Ramos (cell line): Measurements from ENCODE around the gene KCNMA1.

ENCODE experiments used
- in situ Hi-C: fragments of 300-500 bp; cut with MboI; formaldehyde crosslinking; loops from one replicate; pipeline ENCODE4 v1.14.3; 2022; ENCODE audit warnings: low sequenced_read_pairs; ENCODE audit not compliant: unreplicated experiment

Gene KCNMA1

GRCh38 chr10:76973091-76974016 is 664.3 kb downstream of the KCNMA1 start:
- in situ Hi-C loops, result no loop called here

DNA sequence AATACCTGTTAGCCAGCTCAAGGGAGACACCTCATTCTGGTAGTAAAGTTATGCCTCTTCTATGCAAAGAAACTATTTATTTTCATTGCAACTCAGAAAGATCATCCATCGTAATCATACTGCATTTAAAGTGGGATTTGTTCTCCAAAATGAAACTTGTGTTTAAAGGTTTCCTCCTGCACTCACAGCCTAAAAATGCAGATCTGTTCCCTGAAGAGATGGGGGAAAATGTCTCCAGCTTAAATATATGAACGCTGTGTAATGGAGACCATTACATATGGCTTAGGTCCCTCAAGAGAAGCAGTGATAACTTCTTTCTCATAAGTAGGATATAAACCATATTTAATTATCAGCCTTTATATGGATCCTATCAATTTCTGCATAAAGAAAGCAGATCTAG is 665.1 kb downstream of the KCNMA1 start:
- in situ Hi-C loops, result no loop called here

- in situ Hi-C loops, result no loop called here
Measured at GRCh38 chr10:76971547-76972170, 665.9 kb downstream of the KCNMA1 start.

GRCh38 chr10:76970711-76971519 is 666.7 kb downstream of the KCNMA1 start:
- in situ Hi-C loops, result no loop called here

DNA sequence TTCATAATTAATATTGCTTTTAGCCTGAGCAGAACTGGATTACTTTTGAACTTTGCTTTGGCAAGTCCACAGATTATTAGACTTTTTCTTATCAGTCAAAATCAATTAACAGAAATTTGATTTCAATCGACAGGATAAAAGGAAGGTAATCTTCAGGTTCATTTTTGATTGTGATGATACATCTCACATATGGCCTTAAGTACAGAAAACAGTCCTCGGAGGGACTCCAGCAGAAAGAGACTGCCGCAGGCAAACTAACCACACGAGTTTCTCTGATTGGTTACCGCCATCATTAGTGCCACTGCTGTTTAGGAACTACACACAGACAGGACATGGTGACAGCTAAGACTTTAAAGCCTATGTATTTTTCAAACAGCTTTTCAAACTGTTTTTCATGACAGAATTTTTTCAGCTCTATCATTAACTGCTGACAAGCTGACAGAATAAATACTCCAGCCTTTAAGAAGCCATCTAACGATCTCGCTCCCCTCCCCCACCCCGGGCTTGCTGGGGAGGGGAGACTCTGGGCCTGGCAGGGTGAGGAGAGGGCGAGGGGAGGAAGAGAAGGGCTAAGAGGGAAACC is 668.2 kb downstream of the KCNMA1 start:
- in situ Hi-C loops, result no loop called here

GRCh38 chr10:76968483-76968882 is 669.1 kb downstream of the KCNMA1 start:
- in situ Hi-C loops, result no loop called here

DNA sequence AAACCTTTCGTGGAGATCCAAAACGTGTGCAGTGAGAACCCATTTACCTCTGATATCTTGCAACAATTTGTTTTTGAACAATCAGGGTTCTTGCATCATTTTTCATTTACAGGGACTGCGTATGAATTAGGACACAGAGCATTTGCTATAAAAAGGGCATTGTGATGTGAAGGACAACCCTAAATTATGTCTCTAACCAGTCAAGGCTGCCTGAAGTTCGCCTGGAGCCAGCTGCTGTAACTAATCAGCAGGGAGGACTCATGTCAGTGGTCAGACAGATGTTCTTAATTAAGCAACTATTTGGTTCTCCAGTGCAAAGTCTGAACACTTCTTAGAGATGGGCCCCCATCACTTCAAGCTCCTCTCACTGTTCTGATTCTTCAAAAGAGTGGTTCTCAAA is 674.8 kb downstream of the KCNMA1 start:
- in situ Hi-C loops, result no loop called here

GRCh38 chr10:76961841-76962240 is 675.8 kb downstream of the KCNMA1 start:
- in situ Hi-C loops, result no loop called here

- in situ Hi-C loops, result no loop called here
Measured at GRCh38 chr10:76959111-76959510, 678.5 kb downstream of the KCNMA1 start.

GRCh38 chr10:76954838-76955237 is 682.8 kb downstream of the KCNMA1 start:
- in situ Hi-C loops, result no loop called here

DNA sequence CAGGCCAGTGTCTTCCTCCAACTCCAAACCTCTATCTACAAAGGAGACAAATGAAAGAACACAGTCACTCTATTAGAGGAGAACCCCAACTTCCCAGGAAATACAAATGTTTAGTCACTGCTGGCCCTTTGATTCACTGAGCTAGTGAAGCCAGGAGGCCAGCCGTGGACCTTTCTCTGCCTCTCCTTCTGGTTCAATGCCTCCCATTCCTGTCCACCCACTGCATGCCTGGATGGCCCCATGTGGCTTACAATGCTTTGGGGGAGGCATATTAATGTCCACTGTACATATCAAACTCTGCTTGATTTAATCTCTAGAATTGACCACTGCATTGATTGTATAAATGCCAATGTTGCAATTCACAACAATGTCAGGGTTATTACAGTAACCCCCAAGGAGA is 687.3 kb downstream of the KCNMA1 start:
- in situ Hi-C loops, result no loop called here

DNA sequence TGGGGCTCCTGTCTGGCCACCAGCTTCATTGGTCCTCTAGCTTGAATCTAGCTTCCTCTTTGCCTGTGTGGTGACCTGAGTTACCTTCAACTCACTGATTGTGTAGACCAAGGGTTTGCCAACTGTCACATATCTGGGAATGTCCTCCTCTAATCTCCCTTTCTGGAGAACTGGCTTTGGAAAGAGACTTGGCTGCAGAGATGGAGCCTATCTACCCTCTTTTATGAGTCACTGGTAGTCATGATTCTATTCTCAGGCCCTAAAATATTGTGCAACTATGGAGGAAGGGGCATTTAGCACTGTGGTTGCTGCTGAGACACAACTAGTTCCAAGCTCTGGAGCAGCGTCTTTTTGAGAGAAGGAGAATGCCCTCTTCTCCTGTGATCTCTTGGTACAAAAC is 691.3 kb downstream of the KCNMA1 start:
- in situ Hi-C loops, result no loop called here

DNA sequence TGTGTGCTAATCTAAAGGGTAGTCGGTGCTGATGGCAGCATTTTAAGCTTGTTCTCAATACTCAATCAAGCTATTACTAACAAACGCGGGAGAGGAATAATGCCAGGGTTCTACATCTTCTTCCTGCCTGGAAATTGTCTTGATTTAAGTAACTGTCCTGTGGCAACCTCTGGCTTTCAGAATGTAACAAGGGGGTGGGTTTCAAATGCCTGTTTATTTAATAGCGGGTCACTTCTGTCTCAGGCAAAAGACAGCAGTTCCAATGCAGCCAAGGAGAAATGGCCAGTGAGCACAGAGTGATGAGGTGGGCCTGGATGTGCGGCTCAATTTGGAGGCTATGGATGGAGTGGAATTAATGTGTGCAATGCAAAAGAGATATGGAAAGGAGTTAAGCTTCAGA is 692.4 kb downstream of the KCNMA1 start:
- in situ Hi-C loops, result no loop called here

DNA sequence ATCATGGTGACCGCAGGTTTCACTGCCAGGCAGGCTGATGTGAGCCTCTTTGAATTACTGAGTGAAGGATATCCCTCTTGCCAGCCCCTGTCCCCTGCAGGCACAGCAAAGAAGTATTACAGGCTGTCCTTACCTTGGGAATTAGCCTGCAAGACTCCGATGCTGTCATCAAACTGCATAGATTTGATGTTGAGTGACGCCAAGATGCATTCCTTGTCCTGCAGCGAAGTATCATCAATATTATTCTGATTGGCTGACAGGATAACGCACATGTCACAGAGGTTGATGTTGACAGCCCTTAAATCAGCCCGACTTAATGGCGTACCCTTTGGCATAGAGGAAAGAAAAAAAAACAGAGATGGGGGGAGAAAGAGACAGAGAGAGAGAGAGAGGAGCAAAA is 693.0 kb downstream of the KCNMA1 start:
- in situ Hi-C loops, result no loop called here

DNA sequence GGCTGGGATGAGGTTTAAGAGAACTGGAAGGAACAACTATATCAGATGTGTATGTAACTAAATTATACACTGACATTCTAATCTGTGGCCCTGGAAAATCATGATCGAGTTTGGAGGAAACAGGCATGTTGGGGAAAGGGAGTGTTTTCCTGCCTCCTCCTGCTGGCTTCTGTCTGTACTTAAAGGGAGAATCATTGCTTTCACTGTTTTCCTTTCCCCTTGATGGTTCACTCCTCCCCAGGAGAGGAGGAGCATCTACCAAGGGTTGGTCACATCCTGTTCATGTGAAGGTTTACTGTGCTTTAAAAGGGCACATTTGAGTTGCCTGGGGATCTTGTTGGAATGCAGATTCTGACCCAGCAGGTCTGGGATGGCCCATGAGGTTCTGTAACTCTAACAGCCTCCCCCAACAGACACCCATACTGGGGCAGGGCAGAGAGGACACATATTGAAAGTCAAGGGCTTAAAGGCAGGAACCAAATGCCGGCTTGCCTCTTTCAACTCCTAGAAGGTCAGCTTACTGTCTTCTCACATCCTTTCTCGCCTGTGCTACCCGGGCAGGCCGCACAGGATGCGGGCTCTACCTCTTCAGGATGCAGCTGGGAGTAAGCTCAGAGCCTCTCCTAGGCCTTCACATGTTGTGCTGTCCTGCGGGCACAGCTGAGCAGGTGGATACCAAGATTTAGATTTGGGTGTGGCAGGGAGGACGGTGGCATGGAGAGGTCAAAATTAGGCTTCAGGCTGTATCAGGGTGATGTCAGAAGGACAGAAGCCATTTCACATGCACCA is 694.8 kb downstream of the KCNMA1 start:
- in situ Hi-C loops, result no loop called here

DNA sequence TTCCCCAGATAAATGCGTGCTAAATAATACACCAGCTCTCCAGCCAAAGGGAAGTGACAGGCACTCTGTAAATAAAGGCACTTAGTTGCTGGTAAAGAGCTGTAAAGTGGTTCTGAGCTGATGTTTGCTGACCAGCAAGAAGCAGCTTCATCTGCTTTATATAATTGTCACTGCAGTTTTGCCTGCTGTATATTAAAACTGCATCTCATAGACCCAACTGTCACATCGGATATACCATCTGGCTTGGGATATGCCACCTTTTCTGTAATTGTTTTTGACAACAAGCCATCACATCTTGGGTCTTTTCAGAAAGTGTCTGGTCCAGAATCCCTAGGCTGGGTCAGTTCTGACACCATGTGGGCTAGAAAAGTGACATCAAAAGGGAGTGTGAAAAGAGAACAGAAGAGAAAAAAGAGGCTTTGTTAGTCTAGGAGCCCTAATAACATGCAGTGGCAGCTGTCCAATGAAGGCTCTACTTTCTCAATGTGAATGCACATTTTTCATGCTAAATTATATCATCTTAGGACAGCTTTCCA is 697.6 kb downstream of the KCNMA1 start:
- in situ Hi-C loops, result no loop called here

- in situ Hi-C loops, result no loop called here
Measured at GRCh38 chr10:76937181-76937600, 700.4 kb downstream of the KCNMA1 start.

GRCh38 chr10:76935941-76936613 is 701.5 kb downstream of the KCNMA1 start:
- in situ Hi-C loops, result no loop called here

DNA sequence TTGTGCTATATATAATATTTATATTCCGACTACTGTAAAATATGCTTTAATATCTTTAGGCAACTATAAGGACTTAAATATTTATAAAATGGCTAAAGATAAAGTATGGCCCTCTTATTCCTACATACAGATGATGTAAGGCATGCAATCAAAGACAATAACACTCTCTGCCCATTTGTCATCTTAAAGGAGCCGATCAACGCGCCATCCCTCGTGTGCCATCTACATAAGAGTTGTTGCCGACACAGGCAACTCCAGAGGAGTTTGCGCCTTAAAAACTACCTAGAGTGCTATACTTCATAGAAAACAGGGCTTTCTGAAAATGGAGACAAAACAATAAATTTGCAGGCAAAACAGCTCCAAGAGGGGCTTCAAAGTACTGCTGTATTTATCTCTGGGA is 709.0 kb downstream of the KCNMA1 start:
- in situ Hi-C loops, result no loop called here
